Sigmoid colon (tissue), 7 donors: ENCODE data around the gene TSPAN11. TPM values are rescaled to one million over a fixed set of nuclear protein-coding genes. Genes with fewer than 3 reads are reported as not detected.

Source experiments
- DNase-seq: peaks from one replicate; pipeline ENCODE4 v3.0.0-alpha.2; 2019
- H3K27ac ChIP-seq, 4 donors: fragments of 200-600 bp; sonication (generic); one replicate each; pipeline ENCODE4 v1.5.1; 2016 to 2019; ENCODE audit warnings: mild to moderate bottlenecking in 1 of 4
- H3K27me3 ChIP-seq, 3 donors: fragments of 200-600 bp; sonication (generic); one replicate each; pipeline ENCODE4 v1.5.1; 2019; ENCODE audit warnings: mild to moderate bottlenecking in 1 of 3
- H3K36me3 ChIP-seq, 4 donors: fragments of 200-600 bp; sonication (generic); one replicate each; pipeline ENCODE4 v1.5.1; 2016 to 2019
- H3K4me1 ChIP-seq, 4 donors: fragments of 200-600 bp; sonication (generic); one replicate each; pipeline ENCODE4 v1.5.1; 2017 to 2019
- H3K4me3 ChIP-seq, 4 donors: fragments of 200-600 bp; sonication (generic); one replicate each; pipeline ENCODE4 v1.5.1; 2017 to 2019; ENCODE audit warnings: mild to moderate bottlenecking in 2 of 4, moderate library complexity in 1 of 4
- H3K9me3 ChIP-seq, 4 donors: fragments of 200-600 bp in 3 of 4; sonication (generic) in 3 of 4; one replicate each; pipeline versions ENCODE4 v1.5.1 to v1.6.1; 2013 to 2019
- EP300 ChIP-seq, 4 donors: sonication (generic); formaldehyde crosslinking; IDR thresholded peaks; one replicate each; pipeline ENCODE4 v1.6.1; 2017; ENCODE audit warnings: antibody characterized with exemption in 4 of 4
- POLR2A ChIP-seq, 2 donors: fragments of 450-650 bp; IDR thresholded peaks; one replicate each; pipeline ENCODE4 v1.6.1; 2016; ENCODE audit warnings: antibody characterized with exemption in 2 of 2, mild to moderate bottlenecking in 2 of 2, moderate library complexity in 2 of 2
- POLR2AphosphoS5 ChIP-seq, 4 donors: sonication (generic); formaldehyde crosslinking; IDR thresholded peaks; one replicate each; pipeline ENCODE4 v1.6.1; 2017; ENCODE audit warnings: antibody characterized with exemption in 4 of 4
- WGBS, 2 donors: extraction: QIAGEN DNeasy Blood & Tissue Kit; methylation state at CpG; one replicate each; pipeline ENCODE4 v1.1.7; 2013; 5-methylcytosine and 5-hydroxymethylcytosine counted together
- intact Hi-C: fragments of 100-400 bp; cut with DNase I; formaldehyde crosslinking; loops from one replicate; pipeline ENCODE4 v1.15.1; 2023
- polyA plus RNA-seq, 3 donors: library from polyadenylated mRNA; stranded (reverse); fragments of 200-250 nt; gene quantifications; one replicate each; pipeline ENCODE4 v1.2.3, GENCODE V29; 2013
- total RNA-seq, 4 donors: library from RNA; depleted of rRNA; stranded (reverse); fragments of >200 nt; gene quantifications; one replicate each; pipeline ENCODE4 v1.1.0, GENCODE V29; 2016
- TF ChIP-seq, protein P1 (sequence below), 4 experiments: fragments of 450-650 bp in 3 of 4; fragments of 200-600 bp in 1 of 4; IDR thresholded peaks; one replicate each; pipeline ENCODE4 v1.5.1; 2016 to 2019; ENCODE audit warnings: antibody characterized with exemption in 4 of 4, mild to moderate bottlenecking in 3 of 4, moderate library complexity in 2 of 4
- donor health status: healthy with polysubstance abuse.
- donor health status: Bipolar disorder and iron deficiency.
- donor health status: healthy.

TSPAN11 gene
- total and polyA plus RNA-seq, 7 donors: 0.23 to 18.9 (median 7.8) TPM

DNA sequence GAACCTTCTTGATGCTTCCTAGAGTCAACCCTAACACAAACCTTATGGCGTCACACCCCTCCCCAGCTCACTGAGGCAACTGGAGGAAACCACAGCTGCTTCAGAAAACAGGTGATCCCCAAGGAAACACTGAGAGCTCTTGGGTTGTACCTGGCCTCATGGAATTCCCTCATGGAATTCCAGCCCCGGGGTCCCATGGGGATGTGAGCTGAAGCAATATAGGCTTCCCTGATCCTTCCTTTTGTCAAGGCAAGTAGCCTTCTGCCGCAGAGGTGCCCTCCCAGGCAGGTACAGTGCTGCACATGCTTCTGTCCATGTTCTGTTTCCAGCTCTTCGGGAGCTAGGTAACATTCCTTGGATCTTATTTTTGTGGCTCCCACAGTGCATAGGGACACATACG lies 47.3 kb downstream of the TSPAN11 start:
- Histone ChIP-seq H3K4me1 (peaks cover 0 to 9% (median 4%) of the 10 kb centered on the region in 4 donors), H3K4me3 (no peak overlapping the region), H3K27me3 (no peaks in the 10 kb centered on the region), H3K36me3 (no peaks in the 10 kb centered on the region), H3K9me3 (no peaks in the 10 kb centered on the region), H3K27ac (no peak overlapping the region)
- DNase-seq: no peak
- intact Hi-C loops: no loop called here
- TF ChIP-seq POLR2A (IDR thresholded peaks at IDR 0.05) (no peak), EP300 (IDR thresholded peaks at IDR 0.05) (no peak), POLR2AphosphoS5 (IDR thresholded peaks at IDR 0.05) (no peak)
- TF ChIP-seq, protein P1, sequence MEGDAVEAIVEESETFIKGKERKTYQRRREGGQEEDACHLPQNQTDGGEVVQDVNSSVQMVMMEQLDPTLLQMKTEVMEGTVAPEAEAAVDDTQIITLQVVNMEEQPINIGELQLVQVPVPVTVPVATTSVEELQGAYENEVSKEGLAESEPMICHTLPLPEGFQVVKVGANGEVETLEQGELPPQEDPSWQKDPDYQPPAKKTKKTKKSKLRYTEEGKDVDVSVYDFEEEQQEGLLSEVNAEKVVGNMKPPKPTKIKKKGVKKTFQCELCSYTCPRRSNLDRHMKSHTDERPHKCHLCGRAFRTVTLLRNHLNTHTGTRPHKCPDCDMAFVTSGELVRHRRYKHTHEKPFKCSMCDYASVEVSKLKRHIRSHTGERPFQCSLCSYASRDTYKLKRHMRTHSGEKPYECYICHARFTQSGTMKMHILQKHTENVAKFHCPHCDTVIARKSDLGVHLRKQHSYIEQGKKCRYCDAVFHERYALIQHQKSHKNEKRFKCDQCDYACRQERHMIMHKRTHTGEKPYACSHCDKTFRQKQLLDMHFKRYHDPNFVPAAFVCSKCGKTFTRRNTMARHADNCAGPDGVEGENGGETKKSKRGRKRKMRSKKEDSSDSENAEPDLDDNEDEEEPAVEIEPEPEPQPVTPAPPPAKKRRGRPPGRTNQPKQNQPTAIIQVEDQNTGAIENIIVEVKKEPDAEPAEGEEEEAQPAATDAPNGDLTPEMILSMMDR (IDR thresholded peaks at IDR 0.05): no peak
- WGBS, 2 donors: 76 to 88% methylated on average over 5 of the region's 5 CpGs

DNA sequence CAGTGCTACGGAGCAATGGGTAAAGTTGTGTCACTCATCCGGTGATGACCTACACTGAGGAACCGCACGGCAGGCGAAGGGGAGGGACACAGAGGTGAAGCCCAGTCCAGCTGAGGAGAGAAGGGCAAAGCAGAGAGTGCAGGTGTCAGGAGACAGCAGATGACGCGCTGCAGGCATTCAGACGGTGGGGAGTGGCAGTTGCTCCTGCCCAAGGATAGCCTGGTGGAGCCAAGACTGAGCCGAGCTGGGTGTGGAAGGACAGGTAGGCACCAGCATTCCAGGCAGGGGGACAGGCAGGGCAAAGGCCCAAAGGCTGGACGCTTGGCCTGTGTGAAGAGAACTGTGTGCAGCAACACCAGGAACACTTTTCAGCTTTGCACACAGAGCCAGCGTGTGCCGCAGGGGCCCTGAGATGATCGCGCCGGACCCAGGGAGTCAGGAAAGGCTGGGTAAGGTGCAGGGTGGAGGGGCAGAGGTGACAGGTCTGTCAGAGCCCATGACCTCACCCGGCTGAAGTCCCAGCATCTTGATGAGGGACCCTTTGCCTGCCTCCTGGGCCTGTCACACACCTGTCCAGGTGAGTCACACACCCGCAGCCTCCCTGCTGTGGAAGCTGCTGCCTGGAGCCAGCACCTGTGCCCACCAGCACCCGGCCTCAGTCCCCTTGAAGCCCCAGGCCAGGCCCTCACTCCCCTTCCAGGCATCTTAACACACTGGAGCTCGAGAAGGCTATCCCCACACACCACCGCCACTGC lies 48.4 kb downstream of the TSPAN11 start:
- Histone ChIP-seq H3K9me3 (no peaks in the 10 kb centered on the region), H3K27me3 (no peaks in the 10 kb centered on the region), H3K27ac (no peak overlapping the region), H3K4me3 (no peak overlapping the region), H3K4me1 (peaks cover 0 to 13% (median 4%) of the 10 kb centered on the region in 4 donors), H3K36me3 (no peaks in the 10 kb centered on the region)
- DNase-seq: no peak
- intact Hi-C loops: no loop called here
- WGBS, 2 donors: 49 to 76% methylated on average over 20 of the region's 20 CpGs
- no peak for TF ChIP-seq POLR2AphosphoS5 (IDR thresholded peaks at IDR 0.05)

DNA sequence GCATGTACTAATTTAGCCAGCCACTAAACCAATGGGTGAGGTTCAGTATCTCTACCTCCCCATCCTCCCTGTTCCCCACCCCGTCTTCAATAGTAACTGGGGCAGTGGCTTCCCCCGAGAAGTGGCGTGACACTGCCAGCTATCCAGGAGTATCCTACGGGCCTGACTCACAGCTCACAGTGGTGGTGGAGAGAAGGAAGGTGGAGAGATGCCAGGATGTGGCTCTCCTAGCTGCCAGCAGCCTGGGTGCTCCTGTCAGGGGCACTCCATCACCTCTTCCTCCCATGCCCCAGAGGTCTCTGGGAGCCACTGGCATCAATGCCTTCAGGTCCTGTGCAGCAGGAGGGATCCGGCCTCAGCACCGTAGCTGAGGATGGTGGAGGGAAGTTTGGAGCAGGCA lies 49.0 kb downstream of the TSPAN11 start:
- Histone ChIP-seq H3K9me3 (no peaks in the 10 kb centered on the region), H3K27me3 (no peaks in the 10 kb centered on the region), H3K4me1 (peaks cover 0 to 14% (median 3%) of the 10 kb centered on the region in 4 donors), H3K27ac (no peak overlapping the region), H3K36me3 (no peaks in the 10 kb centered on the region), H3K4me3 (no peak overlapping the region)
- 78 to 86% methylated on average over 6 of the region's 6 CpGs for WGBS, 2 donors
- TF ChIP-seq, protein P1 (IDR thresholded peaks at IDR 0.05): no peak
- intact Hi-C loops: no loop called here
- DNase-seq: no peak

DNA sequence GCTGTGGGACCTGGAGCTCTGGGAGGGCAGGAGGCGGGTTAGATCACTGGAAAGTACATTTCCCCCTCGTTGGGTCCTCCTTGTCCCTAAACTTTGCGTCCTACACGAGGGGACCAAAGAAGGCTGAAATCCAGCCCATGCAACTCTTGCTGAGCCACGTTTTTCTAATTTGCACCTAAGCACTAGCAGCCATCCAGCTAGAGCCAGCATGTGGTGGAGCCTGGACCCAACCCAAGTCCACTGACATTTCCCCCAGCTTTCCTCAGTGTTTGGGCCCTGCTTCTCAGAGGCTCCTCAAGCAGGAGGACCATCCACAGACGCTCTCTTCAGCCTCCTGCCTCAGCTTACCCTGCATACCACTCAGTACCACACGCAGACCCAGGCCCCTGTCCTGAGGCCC lies 49.7 kb downstream of the TSPAN11 start:
- Histone ChIP-seq H3K4me3 (no peak overlapping the region), H3K4me1 (peaks cover 0 to 13% (median under 1%) of the 10 kb centered on the region in 4 donors), H3K36me3 (no peaks in the 10 kb centered on the region), H3K27ac (no peak overlapping the region), H3K27me3 (no peaks in the 10 kb centered on the region), H3K9me3 (no peaks in the 10 kb centered on the region)
- TF ChIP-seq POLR2AphosphoS5 (IDR thresholded peaks at IDR 0.05): no peak
- TF ChIP-seq EP300 (IDR thresholded peaks at IDR 0.05): no peak
- TF ChIP-seq, protein P1 (IDR thresholded peaks at IDR 0.05): no peak
- TF ChIP-seq POLR2A (IDR thresholded peaks at IDR 0.05): no peak
- WGBS, 2 donors: 63 to 70% methylated on average over 7 of the region's 7 CpGs
- no peak for DNase-seq
- intact Hi-C loops: no loop called here

DNA sequence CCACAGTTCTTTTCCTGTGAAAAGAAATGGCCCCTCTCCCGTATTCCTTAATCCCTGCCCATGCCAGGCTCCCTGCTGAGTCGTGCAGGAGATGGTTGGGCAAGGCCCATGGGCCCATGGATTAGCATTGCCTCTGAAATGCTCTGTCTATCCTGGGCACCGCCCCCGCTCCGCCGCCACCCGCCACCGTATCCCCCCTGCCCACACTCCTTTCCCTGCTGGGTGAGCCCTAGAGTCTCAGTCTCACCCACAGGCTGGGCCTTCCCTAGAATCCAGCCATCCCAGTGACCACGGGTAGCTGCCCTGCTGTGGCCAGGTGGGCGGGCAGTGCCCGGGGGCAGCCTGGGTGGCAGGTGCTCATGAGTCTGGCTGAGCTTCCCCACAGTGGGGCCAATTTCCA lies 50.6 kb downstream of the TSPAN11 start:
- Histone ChIP-seq H3K9me3 (no peaks in the 10 kb centered on the region), H3K4me1 (peaks cover 0 to 13% (median 0%) of the 10 kb centered on the region in 4 donors), H3K27ac (no peak overlapping the region), H3K27me3 (no peaks in the 10 kb centered on the region), H3K36me3 (no peaks in the 10 kb centered on the region), H3K4me3 (no peak overlapping the region)
- DNase-seq: no peak
- intact Hi-C loops: no loop called here
- TF ChIP-seq, protein P1 (IDR thresholded peaks at IDR 0.05): no peak
- TF ChIP-seq EP300 (IDR thresholded peaks at IDR 0.05) (no peak), POLR2A (IDR thresholded peaks at IDR 0.05) (no peak), POLR2AphosphoS5 (IDR thresholded peaks at IDR 0.05) (no peak)
- WGBS, 2 donors: 76 to 83% methylated on average over 11 of the region's 11 CpGs
